ENCODE results near the gene CEP72. TPM values are rescaled to one million over a fixed set of nuclear protein-coding genes. Genes with fewer than 3 reads are reported as not detected.

Gene CEP72
- total and polyA plus RNA-seq, 2 of the 13 experiments (the other 11 are each of a cell fraction or from before 2014, with no cell fraction given), result 3.4 to 9.4 TPM

DNA sequence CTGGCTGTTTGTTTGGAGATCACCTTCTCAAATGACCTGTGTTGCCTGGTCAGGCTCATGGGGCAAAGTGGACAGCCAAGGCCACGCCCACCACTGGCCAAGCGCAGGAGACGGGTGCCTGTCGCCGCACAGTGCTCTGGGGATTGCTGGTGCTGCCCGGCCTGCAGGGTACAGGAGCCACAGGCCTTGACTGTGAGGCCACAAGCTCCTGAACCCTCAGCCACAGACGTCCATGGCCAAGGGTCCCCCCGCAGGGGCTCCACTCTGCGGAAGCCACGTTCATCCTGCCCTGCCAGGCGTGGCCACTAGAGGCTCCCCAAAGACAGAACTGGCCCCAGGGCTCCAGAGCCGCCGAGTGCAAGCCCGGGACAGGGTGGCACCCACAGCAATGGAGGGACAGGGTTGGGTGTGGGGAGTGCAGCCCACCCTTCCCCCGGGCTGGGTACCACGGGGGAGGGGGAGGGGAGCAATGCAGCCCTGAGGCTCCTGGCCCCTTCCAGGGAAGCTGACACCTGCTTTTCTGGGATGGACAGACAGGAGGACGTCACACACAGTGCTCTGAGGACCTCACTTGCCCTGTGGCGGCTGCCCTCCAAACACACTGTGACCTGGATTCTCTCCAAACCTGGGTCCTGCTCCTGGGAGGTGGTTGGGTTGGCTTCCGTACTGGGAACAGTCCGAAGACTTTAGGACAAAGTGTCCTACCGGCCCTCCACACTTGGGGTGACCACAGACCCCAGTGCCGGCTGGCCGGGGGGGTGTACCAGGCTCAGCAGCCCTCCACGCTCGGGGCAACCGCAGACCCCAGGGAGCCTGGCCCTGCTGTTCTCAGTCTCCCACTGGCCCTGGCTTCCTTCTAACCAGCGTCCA is 59.6 kb downstream of the CEP72 start (continued):
- TF ChIP-seq, protein P1, sequence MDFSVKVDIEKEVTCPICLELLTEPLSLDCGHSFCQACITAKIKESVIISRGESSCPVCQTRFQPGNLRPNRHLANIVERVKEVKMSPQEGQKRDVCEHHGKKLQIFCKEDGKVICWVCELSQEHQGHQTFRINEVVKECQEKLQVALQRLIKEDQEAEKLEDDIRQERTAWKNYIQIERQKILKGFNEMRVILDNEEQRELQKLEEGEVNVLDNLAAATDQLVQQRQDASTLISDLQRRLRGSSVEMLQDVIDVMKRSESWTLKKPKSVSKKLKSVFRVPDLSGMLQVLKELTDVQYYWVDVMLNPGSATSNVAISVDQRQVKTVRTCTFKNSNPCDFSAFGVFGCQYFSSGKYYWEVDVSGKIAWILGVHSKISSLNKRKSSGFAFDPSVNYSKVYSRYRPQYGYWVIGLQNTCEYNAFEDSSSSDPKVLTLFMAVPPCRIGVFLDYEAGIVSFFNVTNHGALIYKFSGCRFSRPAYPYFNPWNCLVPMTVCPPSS (IDR thresholded peaks at IDR 0.05), result no peak
- TF ChIP-seq SP5 (CRISPR knock-in tag; IDR thresholded peaks at IDR 0.05; ENCODE audit: borderline replicate concordance, low read depth) (peak; percentile 66), XRCC5 (optimal IDR thresholded peaks at IDR 0.05; ENCODE audit: low read length) (peak; percentile 69), ZMYM3 (CRISPR knock-in tag; IDR thresholded peaks at IDR 0.05) (0 out of 2 replicates have a peak, but pooled peaks have one; percentile 21), TRIM24 (CRISPR knock-in tag; IDR thresholded peaks at IDR 0.05) (no peak), ZNF619 (CRISPR knock-in tag; IDR thresholded peaks at IDR 0.05) (peak; percentile 72; the same call in 1 of the 2 replicates), MXD4 (CRISPR knock-in tag; IDR thresholded peaks at IDR 0.05) (0 out of 2 replicates have a peak, but pooled peaks have one; percentile 12), MXI1 (IDR thresholded peaks at IDR 0.05; ENCODE audit: borderline replicate concordance, low read depth, low read length) (peak; percentile 41; the same call in 1 of the 3 replicates), ZMAT3 (CRISPR knock-in tag; conservative IDR thresholded peaks at IDR 0.05) (0 out of 2 replicates have a peak, but pooled peaks have one; percentile 44), SAP130 (CRISPR knock-in tag; IDR thresholded peaks at IDR 0.05; ENCODE audit: low read depth) (peak; percentile 38; the same call in 1 of the 2 replicates), PAWR (CRISPR knock-in tag; IDR thresholded peaks at IDR 0.05; ENCODE audit: borderline replicate concordance) (no peak)
- TF ChIP-seq, protein P2, sequence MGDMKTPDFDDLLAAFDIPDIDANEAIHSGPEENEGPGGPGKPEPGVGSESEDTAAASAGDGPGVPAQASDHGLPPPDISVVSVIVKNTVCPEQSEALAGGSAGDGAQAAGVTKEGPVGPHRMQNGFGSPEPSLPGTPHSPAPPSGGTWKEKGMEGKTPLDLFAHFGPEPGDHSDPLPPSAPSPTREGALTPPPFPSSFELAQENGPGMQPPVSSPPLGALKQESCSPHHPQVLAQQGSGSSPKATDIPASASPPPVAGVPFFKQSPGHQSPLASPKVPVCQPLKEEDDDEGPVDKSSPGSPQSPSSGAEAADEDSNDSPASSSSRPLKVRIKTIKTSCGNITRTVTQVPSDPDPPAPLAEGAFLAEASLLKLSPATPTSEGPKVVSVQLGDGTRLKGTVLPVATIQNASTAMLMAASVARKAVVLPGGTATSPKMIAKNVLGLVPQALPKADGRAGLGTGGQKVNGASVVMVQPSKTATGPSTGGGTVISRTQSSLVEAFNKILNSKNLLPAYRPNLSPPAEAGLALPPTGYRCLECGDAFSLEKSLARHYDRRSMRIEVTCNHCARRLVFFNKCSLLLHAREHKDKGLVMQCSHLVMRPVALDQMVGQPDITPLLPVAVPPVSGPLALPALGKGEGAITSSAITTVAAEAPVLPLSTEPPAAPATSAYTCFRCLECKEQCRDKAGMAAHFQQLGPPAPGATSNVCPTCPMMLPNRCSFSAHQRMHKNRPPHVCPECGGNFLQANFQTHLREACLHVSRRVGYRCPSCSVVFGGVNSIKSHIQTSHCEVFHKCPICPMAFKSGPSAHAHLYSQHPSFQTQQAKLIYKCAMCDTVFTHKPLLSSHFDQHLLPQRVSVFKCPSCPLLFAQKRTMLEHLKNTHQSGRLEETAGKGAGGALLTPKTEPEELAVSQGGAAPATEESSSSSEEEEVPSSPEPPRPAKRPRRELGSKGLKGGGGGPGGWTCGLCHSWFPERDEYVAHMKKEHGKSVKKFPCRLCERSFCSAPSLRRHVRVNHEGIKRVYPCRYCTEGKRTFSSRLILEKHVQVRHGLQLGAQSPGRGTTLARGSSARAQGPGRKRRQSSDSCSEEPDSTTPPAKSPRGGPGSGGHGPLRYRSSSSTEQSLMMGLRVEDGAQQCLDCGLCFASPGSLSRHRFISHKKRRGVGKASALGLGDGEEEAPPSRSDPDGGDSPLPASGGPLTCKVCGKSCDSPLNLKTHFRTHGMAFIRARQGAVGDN (CRISPR knock-in tag; IDR thresholded peaks at IDR 0.05), result peak; percentile 69
- TF ChIP-seq, protein P3, sequence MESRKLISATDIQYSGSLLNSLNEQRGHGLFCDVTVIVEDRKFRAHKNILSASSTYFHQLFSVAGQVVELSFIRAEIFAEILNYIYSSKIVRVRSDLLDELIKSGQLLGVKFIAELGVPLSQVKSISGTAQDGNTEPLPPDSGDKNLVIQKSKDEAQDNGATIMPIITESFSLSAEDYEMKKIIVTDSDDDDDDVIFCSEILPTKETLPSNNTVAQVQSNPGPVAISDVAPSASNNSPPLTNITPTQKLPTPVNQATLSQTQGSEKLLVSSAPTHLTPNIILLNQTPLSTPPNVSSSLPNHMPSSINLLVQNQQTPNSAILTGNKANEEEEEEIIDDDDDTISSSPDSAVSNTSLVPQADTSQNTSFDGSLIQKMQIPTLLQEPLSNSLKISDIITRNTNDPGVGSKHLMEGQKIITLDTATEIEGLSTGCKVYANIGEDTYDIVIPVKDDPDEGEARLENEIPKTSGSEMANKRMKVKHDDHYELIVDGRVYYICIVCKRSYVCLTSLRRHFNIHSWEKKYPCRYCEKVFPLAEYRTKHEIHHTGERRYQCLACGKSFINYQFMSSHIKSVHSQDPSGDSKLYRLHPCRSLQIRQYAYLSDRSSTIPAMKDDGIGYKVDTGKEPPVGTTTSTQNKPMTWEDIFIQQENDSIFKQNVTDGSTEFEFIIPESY (CRISPR knock-in tag; IDR thresholded peaks at IDR 0.05), result peak; percentile 9; the same call in 1 of the 2 replicates

Measured in HepG2 (cell line).